PFSK-1 (cell line): ENCODE data around the gene PLB1.

ENCODE experiments used
- FOXP2 ChIP-seq: optimal IDR thresholded peaks from 2 replicates; pipeline ENCODE3; 2011; ENCODE audit warnings: borderline replicate concordance, control low read depth, inconsistent platforms; ENCODE audit not compliant: insufficient read depth; ENCODE audit errors: extremely low read length, extremely low read depth
- TF ChIP-seq, protein P1 (sequence below), 2 experiments: IDR thresholded peaks; 2 replicates each; pipeline versions ENCODE4 v1.6.1 to v1.8.0; 2011 to 2012; ENCODE audit warnings: low read depth in 2 of 2, low read length in 2 of 2, control low read depth in 1 of 2, inconsistent platforms in 1 of 2, mild to moderate bottlenecking in 1 of 2, moderate library complexity in 1 of 2; ENCODE audit not compliant: insufficient read depth in 1 of 2

DNA sequence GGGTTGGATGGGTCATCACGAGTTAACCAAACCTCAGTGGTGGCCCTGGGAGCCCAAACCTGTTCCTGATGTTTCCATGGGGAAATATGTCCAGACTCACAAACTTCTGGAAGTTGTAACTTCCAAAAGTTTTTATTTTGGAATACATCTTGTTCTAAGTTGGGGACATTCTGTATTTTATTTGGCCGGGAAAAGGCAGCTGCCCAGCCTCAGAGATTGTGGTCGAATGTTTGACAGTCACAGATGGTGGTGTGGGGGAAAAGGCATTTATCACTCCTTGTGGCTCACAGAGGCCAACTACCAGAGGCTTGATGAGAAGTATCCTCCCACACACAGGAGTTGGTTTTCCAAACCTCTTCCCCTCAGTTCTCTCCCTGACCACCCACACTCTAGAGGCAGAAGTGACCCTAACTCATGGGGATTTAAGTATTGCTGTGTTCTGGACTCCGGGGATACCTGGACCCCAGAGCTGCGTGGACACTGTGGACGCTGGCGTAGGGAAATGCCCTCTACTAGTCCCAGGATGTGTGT lies 131.1 kb downstream of the PLB1 start:
- TF ChIP-seq, protein P1, sequence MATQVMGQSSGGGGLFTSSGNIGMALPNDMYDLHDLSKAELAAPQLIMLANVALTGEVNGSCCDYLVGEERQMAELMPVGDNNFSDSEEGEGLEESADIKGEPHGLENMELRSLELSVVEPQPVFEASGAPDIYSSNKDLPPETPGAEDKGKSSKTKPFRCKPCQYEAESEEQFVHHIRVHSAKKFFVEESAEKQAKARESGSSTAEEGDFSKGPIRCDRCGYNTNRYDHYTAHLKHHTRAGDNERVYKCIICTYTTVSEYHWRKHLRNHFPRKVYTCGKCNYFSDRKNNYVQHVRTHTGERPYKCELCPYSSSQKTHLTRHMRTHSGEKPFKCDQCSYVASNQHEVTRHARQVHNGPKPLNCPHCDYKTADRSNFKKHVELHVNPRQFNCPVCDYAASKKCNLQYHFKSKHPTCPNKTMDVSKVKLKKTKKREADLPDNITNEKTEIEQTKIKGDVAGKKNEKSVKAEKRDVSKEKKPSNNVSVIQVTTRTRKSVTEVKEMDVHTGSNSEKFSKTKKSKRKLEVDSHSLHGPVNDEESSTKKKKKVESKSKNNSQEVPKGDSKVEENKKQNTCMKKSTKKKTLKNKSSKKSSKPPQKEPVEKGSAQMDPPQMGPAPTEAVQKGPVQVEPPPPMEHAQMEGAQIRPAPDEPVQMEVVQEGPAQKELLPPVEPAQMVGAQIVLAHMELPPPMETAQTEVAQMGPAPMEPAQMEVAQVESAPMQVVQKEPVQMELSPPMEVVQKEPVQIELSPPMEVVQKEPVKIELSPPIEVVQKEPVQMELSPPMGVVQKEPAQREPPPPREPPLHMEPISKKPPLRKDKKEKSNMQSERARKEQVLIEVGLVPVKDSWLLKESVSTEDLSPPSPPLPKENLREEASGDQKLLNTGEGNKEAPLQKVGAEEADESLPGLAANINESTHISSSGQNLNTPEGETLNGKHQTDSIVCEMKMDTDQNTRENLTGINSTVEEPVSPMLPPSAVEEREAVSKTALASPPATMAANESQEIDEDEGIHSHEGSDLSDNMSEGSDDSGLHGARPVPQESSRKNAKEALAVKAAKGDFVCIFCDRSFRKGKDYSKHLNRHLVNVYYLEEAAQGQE (IDR thresholded peaks at IDR 0.05; ENCODE audit: insufficient read depth in 1 of 2, low read depth in 2 of 2, low read length in 2 of 2): no peak
- no peak for TF ChIP-seq FOXP2
